ENCODE measurements around the gene SATB1. TPM values are rescaled to one million over a fixed set of nuclear protein-coding genes. Genes with fewer than 3 reads are reported as not detected.

Gene SATB1
- total and polyA plus RNA-seq, 2 of the 8 experiments (the other 6 are each of a cell fraction or from before 2014, with no cell fraction given), result 18.8 to 28.0 TPM

GRCh38 chr3:18466136-18466535 lies 41.0 kb upstream of the SATB1 start:
- no peak overlapping the region for H2BK15ac ChIP-seq (ENCODE audit: low read length)
- no peak overlapping the region for H3K4ac ChIP-seq (replicated peaks; ENCODE audit: insufficient read length, low read depth, low read length)
- H2BK5ac ChIP-seq (ENCODE audit: low read depth, low read length), result no peak overlapping the region
- H3K4me1 ChIP-seq (replicated peaks in 1 of 4; ENCODE audit: control insufficient read depth in 3 of 4, insufficient read depth in 4 of 4, low read length in 3 of 4), result peaks cover 0 to 4% (median 0%) of the 10 kb centered on the region in 4 experiments; a peak in 1 of 7 replicates
- no peaks in the 10 kb centered on the region for H4K20me1 ChIP-seq (replicated peaks in 1 of 2; ENCODE audit: control insufficient read depth in 1 of 2, insufficient read depth in 2 of 2, low read length in 2 of 2)
- H3K23ac ChIP-seq (ENCODE audit: insufficient read length), result no peak overlapping the region
- no peak overlapping the region for H3K9ac ChIP-seq (replicated peaks in 1 of 4; ENCODE audit: extremely low read depth in 1 of 4, low read depth in 3 of 4, low read length in 3 of 4)
- no peak overlapping the region for H3K4me3 ChIP-seq (ENCODE audit: extremely low read depth in 1 of 4, insufficient read depth in 2 of 4, low read depth in 3 of 4, low read length in 4 of 4)
- H3K4me2 ChIP-seq (ENCODE audit: insufficient read depth in 1 of 2, low read depth in 2 of 2, low read length in 2 of 2), result no peak overlapping the region
- no peaks in the 10 kb centered on the region for H3K79me2 ChIP-seq (ENCODE audit: control insufficient read depth in 1 of 2, insufficient read depth in 2 of 2, low read length in 2 of 2)
- no peak for FAIRE-seq
- H2BK120ac ChIP-seq (replicated peaks; ENCODE audit: low read depth, low read length), result no peak overlapping the region
- no peak overlapping the region for H3K56ac ChIP-seq (replicated peaks; ENCODE audit: insufficient read length, low read depth, low read length)
- no peak overlapping the region for H4K91ac ChIP-seq (replicated peaks; ENCODE audit: insufficient read length, low read length)
- H3K36me3 ChIP-seq (ENCODE audit: control insufficient read depth in 2 of 4, insufficient read depth in 4 of 4, low read length in 3 of 4), result 0 out of 8 replicates have a peak, but pooled peaks cover 0 to 2% (median 0%) of the 10 kb centered on the region in 4 experiments
- no peak overlapping the region for H2BK12ac ChIP-seq (ENCODE audit: low read depth, low read length)
- no peaks in the 10 kb centered on the region for H3K79me1 ChIP-seq (ENCODE audit: low read depth, low read length)
- no peak overlapping the region for H4K5ac ChIP-seq (ENCODE audit: insufficient read length, low read depth, low read length)
- no peaks in the 10 kb centered on the region for H3K23me2 ChIP-seq (ENCODE audit: low read depth, low read length)
- no peak overlapping the region for H3K27ac ChIP-seq (ENCODE audit: low read depth, low read length)
- no peaks in the 10 kb centered on the region for H3K9me3 ChIP-seq (ENCODE audit: insufficient read depth in 2 of 2, low read depth in 1 of 2, low read length in 1 of 2)
- POLR2A ChIA-PET (ENCODE audit: partially characterized antibody), result no interaction called here
- no peak overlapping the region for H2BK20ac ChIP-seq (ENCODE audit: low read length)
- H2AK5ac ChIP-seq (ENCODE audit: low read depth, low read length), result no peak overlapping the region
- no peak overlapping the region for H2AFZ ChIP-seq (ENCODE audit: low read length)
- H3K27me3 ChIP-seq (replicated peaks in 1 of 4; ENCODE audit: control insufficient read depth in 3 of 4, extremely low read depth in 1 of 4, insufficient read depth in 3 of 4, low read length in 3 of 4), result no peaks in the 10 kb centered on the region
- no peak overlapping the region for H4K8ac ChIP-seq (ENCODE audit: extremely low read depth, insufficient read depth, low read length)
- no peak overlapping the region for H3K18ac ChIP-seq (ENCODE audit: extremely low read depth, low read length)
- 100% methylated on average over 1 of the region's 1 CpG; no CpG with 5 or more reads in 1 of the 2 experiments for WGBS, 2 experiments (ENCODE audit: extremely low coverage in 1 of 2, insufficient coverage in 1 of 2, insufficient read length in 1 of 2, insufficient replicate concordance in 2 of 2, low coverage in 1 of 2, low lambda C conversion rate in 2 of 2, missing lambda C conversion rate in 1 of 2)
- CTCF ChIA-PET (ENCODE audit: partially characterized antibody), result no interaction called here
- no peak overlapping the region for H3K14ac ChIP-seq (ENCODE audit: insufficient read length)
- no peak for DNase-seq (ENCODE audit: low read depth in 1 of 2, low spot score in 2 of 2)
- TF ChIP-seq NRF1 (IDR thresholded peaks at IDR 0.05; ENCODE audit: low read depth, low read length), result no peak
- TF ChIP-seq BCL11A (IDR thresholded peaks at IDR 0.05; ENCODE audit: low read depth in 2 of 2, low read length in 2 of 2), result no peak
- no peak for TF ChIP-seq RBBP5 (IDR thresholded peaks at IDR 0.05; ENCODE audit: borderline replicate concordance, low read depth, low read length)
- TF ChIP-seq TAF7 (optimal IDR thresholded peaks at IDR 0.05; ENCODE audit: borderline replicate concordance, low read depth, low read length), result no peak
- no peak for TF ChIP-seq YY1 (IDR thresholded peaks at IDR 0.05; ENCODE audit: low read depth, low read length)

All from H1 (cell line).